Mesenteric fat pad (tissue), 1 donor: ENCODE results near the gene CHRNB2. TPM values are rescaled to one million over a fixed set of nuclear protein-coding genes. Genes with fewer than 3 reads are reported as not detected.

Experiments used
- DNase-seq: peaks from one replicate; pipeline ENCODE4 v3.0.0-alpha.2; 2020; ENCODE audit warnings: low spot score
- total RNA-seq: library from RNA; stranded (reverse); fragmentation: NEBNext Ultra II Directional; extraction: Animal tissue kit (Norgen Biotek cat#: 25700); gene quantifications from one replicate; pipeline ENCODE4 v1.2.1, GENCODE V29; 2021
- donor health status: DM: yes; HTN: yes; CAD: no.

The CHRNB2 gene
- total RNA-seq, 1 donor from 2014 or later, result not detected

DNA sequence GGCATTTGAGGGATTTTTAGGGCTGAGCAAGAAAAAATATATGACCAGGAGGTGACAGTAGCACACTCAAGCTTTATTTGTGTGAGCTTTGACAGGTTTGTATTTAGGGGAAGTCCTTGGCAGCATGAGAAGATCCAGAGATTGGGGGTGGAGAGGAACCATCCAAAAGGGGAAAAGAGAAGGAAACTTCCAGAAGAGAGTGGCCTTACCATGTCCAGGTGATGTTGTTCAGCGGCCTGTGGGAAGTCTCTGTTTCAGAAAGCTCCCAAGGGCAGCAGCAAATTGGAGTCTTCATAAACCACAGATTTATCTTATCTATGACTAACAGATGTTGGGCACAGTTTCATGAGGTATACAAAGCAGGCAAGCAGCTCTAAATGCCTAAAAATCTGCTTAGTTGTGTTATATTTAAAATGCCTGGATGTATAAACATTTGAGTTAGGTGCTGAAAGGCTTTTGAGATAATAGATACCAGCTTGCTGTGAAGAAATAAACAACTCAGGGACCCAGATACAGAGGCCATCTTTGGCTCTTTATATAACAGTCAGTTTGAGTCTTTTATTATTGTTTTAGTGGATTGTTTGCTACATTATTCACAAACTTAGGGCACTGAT lies 61.6 kb downstream of the CHRNB2 start:
- no peak for DNase-seq

Other genes starting within 250 kb of the CHRNB2 start
- gene AQP10, start 246.7 kb upstream of the CHRNB2 start, total RNA-seq, result not detected
- 38.7 TPM for gene ATP8B2, start 242.3 kb upstream of the CHRNB2 start, total RNA-seq
- 35.6 TPM for gene IL6R, start 162.4 kb upstream of the CHRNB2 start, total RNA-seq
- 7.2 TPM for gene TDRD10, start 65.6 kb upstream of the CHRNB2 start, total RNA-seq
- gene SHE, start 65.4 kb upstream of the CHRNB2 start, total RNA-seq, result 33.1 TPM
- 67.5 TPM for gene UBE2Q1, start 9.1 kb upstream of the CHRNB2 start, total RNA-seq
- 137 TPM for gene ADAR, start 40.4 kb downstream of the CHRNB2 start, total RNA-seq